ENCODE results near the gene ANKRD35.
A peak's percentile ranks its signal among the peaks of the same experiment; 100 is the strongest.

ANKRD35 gene

GRCh38 chr1:145824499-145824842, 61.2 kb downstream of the ANKRD35 start:
- TF ChIP-seq TOX (CRISPR knock-in tag; IDR thresholded peaks at IDR 0.05; ENCODE audit: borderline replicate concordance) (no peak), SNAI2 (CRISPR knock-in tag; IDR thresholded peaks at IDR 0.05) (no peak), RARB (CRISPR knock-in tag; IDR thresholded peaks at IDR 0.05) (no peak)
- peak; percentile 1; the same call in 2 of the 3 replicates for ATAC-seq

DNA sequence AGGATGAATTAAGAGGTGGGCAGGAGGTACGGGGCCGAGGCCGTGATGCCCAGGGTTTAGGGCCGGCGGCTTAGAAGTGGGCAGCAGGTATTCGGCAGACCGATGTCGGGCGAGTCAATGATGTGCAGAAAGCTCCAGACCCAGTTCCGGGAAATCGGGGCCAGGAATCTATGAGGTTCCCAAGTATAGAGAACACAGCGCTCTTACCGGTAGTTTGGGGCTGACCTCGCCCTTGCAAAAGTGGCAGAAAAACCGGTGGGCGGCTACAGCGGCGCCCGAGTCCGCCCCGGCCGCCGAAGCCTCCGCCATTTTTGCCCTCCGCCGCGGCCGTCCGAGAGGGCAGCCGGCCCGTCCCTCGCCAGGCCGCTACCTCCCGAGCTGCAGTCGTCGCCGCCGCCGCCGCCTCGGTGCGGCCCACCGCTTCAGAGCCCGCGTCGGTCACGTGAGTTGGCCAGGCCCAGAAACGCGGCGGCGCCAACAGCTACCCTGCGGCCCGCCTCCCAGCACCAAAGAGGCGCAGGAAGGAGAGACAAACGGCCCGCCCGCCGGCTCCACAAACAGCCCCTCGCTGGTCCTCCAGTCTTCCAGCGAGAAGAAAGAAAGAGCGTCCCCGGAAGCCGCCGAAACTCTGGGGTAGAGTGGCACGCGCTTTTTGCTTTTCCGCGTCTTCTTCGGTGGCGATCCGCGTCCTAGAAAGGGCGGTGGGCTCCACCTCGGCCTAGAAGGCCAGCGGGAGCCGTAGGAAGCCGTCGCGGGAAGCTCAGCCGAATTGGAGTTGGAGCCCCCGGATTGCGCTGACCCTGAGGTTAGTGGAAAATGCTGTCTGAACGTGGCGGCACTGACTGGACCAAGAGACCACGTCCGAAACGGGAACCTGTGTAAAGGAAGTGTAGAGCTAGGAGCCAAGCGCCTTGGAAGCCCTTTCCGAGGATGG, 61.8 kb downstream of the ANKRD35 start, which contains the start of the genes POLR3C and RNF115:
POLR3C (plus strand) TSS at position 636 of the 934 bp plus-strand sequence. CDS start 1,577 bp downstream, outside the sequence.
RNF115 (minus strand) TSS at position 531 of the 934 bp plus-strand sequence; CDS start at position 309, 222 bp downstream.
- TF ChIP-seq ZFP3 (CRISPR knock-in tag; IDR thresholded peaks at IDR 0.05) (peak; percentile 39; the same call in 1 of the 2 replicates), ZNF565 (CRISPR knock-in tag; conservative IDR thresholded peaks at IDR 0.05; ENCODE audit: low read depth) (no peak)
- peak; percentile 94 for ATAC-seq

DNA sequence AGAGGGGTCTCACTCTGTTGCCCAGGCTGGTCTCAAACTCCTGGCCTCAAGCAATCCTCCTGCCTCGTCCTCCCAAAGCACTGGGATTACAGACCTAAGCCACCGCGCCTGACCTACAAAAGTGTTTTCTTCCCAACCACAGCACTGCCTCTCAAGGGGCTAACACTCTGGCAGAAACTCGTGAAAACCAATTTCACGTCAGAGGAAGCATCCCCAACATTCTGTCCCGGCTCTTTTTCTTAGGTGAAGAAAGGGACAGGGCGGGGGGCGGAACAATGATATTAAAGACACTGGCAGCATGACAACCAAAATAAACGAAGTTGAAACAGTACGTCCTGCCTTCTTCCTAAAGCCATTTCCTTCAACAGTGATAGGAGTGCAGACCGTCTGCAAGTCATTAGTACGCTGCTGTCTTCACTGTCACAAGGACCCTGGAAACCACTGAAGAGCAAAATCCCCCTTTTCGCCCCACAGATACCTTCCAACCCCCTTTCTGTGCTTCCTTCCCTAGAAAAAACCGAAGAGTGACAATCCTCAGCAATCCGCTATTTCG, 62.8 kb downstream of the ANKRD35 start:
- ATAC-seq: peak; percentile 6; the same call in 1 of the 3 replicates

- ATAC-seq: peak; percentile 76
Observed at GRCh38 chr1:145818095-145818494, 67.6 kb downstream of the ANKRD35 start.
